SKM-1 (cell line): Measurements from ENCODE around the gene FOXN3.
"Not testable (repeated sequence)": the region's sequence is repeated elsewhere in the genome, so short reads cannot be mapped to it uniquely, and the experiment has no call there.

Source experiments
- DNase-seq: peaks from one replicate; lab custom pipeline; 2025; ENCODE audit not compliant: unreplicated experiment; lab: John Stamatoyannopoulos, UW

Gene FOXN3

GRCh38 chr14:89206389-89207031 is 210.5 kb downstream of the FOXN3 start:
- DNase-seq, result no peak

- DNase-seq, result no peak
These were observed 211.8 kb downstream of the FOXN3 start for GRCh38 chr14:89205137-89205740.

GRCh38 chr14:89202413-89203190 is 214.4 kb downstream of the FOXN3 start:
- no peak for DNase-seq

GRCh38 chr14:89201645-89202044 is 215.4 kb downstream of the FOXN3 start:
- DNase-seq, result no peak

- DNase-seq, result not testable (repeated sequence)
These were observed 217.7 kb downstream of the FOXN3 start for GRCh38 chr14:89199357-89199756.

GRCh38 chr14:89198544-89199329 is 218.3 kb downstream of the FOXN3 start:
- no peak for DNase-seq

- no peak for DNase-seq
These were observed 219.4 kb downstream of the FOXN3 start for GRCh38 chr14:89197623-89198022.

- DNase-seq, result no peak
These were observed 220.5 kb downstream of the FOXN3 start for GRCh38 chr14:89196545-89196944.

- DNase-seq, result no peak
These were observed 222.7 kb downstream of the FOXN3 start for GRCh38 chr14:89194376-89194775.

GRCh38 chr14:89190765-89191513 is 226.1 kb downstream of the FOXN3 start:
- no peak for DNase-seq

GRCh38 chr14:89188492-89188891 is 228.5 kb downstream of the FOXN3 start:
- DNase-seq, result no peak

GRCh38 chr14:89187501-89187900 is 229.5 kb downstream of the FOXN3 start:
- no peak for DNase-seq

- DNase-seq, result no peak
These were observed 230.1 kb downstream of the FOXN3 start for GRCh38 chr14:89186856-89187376.

- no peak for DNase-seq
These were observed 230.8 kb downstream of the FOXN3 start for GRCh38 chr14:89185919-89186855.

GRCh38 chr14:89184952-89185351 is 232.1 kb downstream of the FOXN3 start:
- no peak for DNase-seq

- no peak for DNase-seq
These were observed 234.7 kb downstream of the FOXN3 start for GRCh38 chr14:89182326-89182725.

- DNase-seq, result no peak
These were observed 236.5 kb downstream of the FOXN3 start for GRCh38 chr14:89180546-89180945.

- no peak for DNase-seq
These were observed 237.1 kb downstream of the FOXN3 start for GRCh38 chr14:89179891-89180404.
